K562 (cell line): Measurements from ENCODE around the gene FBXO10. TPM values are rescaled to one million over a fixed set of nuclear protein-coding genes. Genes with fewer than 3 reads are reported as not detected.

Source experiments
- ATAC-seq: fragments of 200-7000 bp; cut with Tn5 transposase; 3 replicates; pipeline ENCODE4 v1.9.1; 2020; ENCODE audit warnings: moderate library complexity
- BruUV-seq: library from RNA; stranded (reverse); fragments of 400-500 nt; replicated peaks from 2 replicates; lab custom pipeline; 2021; lab: Mats Ljungman, UMichigan
- CTCF ChIA-PET: fragments of 300-600 bp; formaldehyde crosslinking; extraction: SDS; loops from one replicate; lab custom pipeline; 2021; ENCODE audit warnings: low intra/inter-chr PET ratio; lab: Yijun Ruan, JAX
- POLR2A ChIA-PET: fragments of 300-600, 350-650 bp; sonication (Branson Sonifier 250); formaldehyde crosslinking; extraction: SDS; loops from one replicate; lab custom pipeline; 2021; ENCODE audit warnings: antibody characterized with exemption, inconsistent platforms; lab: Yijun Ruan, JAX
- DNase-seq, 4 experiments: peaks; one replicate each; pipeline versions ENCODE4 v3.0.0 to v3.0.0-alpha.2; 2011 to 2018; ENCODE audit warnings: low spot score in 3 of 4, mixed read lengths in 3 of 4; ENCODE audit errors: extremely low read depth in 1 of 4
- FAIRE-seq: peaks from 2 replicates; lab custom pipeline; 2011; peaks lifted over from hg19 to GRCh38; lab: Jason Lieb, UNC
- H2AFZ ChIP-seq: 2 replicates; pipeline ENCODE4 v1.6.0; 2011; ENCODE audit warnings: low read depth, low read length, control low read depth, inconsistent platforms
- H3K27ac ChIP-seq: fragments of 200-600 bp; 3 replicates; pipeline ENCODE4 v1.8.0; 2011; ENCODE audit warnings: low read depth, mild to moderate bottlenecking, control low read depth, inconsistent platforms, low read length, moderate library complexity, mixed read lengths; ENCODE audit errors: extremely low read depth
- H3K27me3 ChIP-seq, 2 experiments: fragments of 300-600 bp in 1 of 2; 2 replicates in 1 of 2; 3 replicates in 1 of 2; pipeline versions ENCODE4 v1.6.0 to v1.8.0; 2011; ENCODE audit warnings: inconsistent platforms in 2 of 2, low read length in 2 of 2, mild to moderate bottlenecking in 1 of 2, mixed read lengths in 1 of 2, moderate library complexity in 1 of 2; ENCODE audit not compliant: control insufficient read depth in 2 of 2, insufficient read depth in 2 of 2
- H3K36me3 ChIP-seq: fragments of 300-600 bp; 3 replicates; pipeline ENCODE4 v1.8.0; 2011; ENCODE audit warnings: mild to moderate bottlenecking, low read length, inconsistent platforms; ENCODE audit not compliant: control insufficient read depth, insufficient read depth
- H3K4me1 ChIP-seq, 2 experiments: fragments of 200-600 bp in 1 of 2; replicated peaks in 1 of 2; 2 replicates in 1 of 2; 3 replicates in 1 of 2; pipeline versions ENCODE4 v1.5.1 to v1.8.0; 2011; ENCODE audit warnings: inconsistent platforms in 2 of 2, low read length in 2 of 2, mild to moderate bottlenecking in 1 of 2, mixed read lengths in 1 of 2, moderate library complexity in 1 of 2; ENCODE audit not compliant: control insufficient read depth in 2 of 2, insufficient read depth in 2 of 2
- H3K4me2 ChIP-seq: 2 replicates; pipeline ENCODE4 v1.6.1; 2011; ENCODE audit warnings: low read length, control low read depth, inconsistent platforms, mixed read lengths; ENCODE audit not compliant: insufficient read depth
- H3K4me3 ChIP-seq: fragments of 200-600 bp; sonication (generic), shearing (Covaris generic); 2 replicates; pipeline ENCODE4 v1.5.1; 2016; ENCODE audit warnings: control low read depth, inconsistent platforms
- H3K79me2 ChIP-seq: fragments of 200-600 bp; 3 replicates; pipeline ENCODE4 v1.8.0; 2011; ENCODE audit warnings: low read length, inconsistent platforms; ENCODE audit not compliant: control insufficient read depth, insufficient read depth
- H3K9ac ChIP-seq, 2 experiments: 2 replicates each; pipeline versions ENCODE4 v1.6.0 to v1.6.1; 2011; ENCODE audit warnings: low read depth in 2 of 2, low read length in 2 of 2, control low read depth in 1 of 2, inconsistent platforms in 1 of 2, mild to moderate bottlenecking in 1 of 2, mixed read lengths in 1 of 2; ENCODE audit not compliant: insufficient read depth in 1 of 2
- H3K9me1 ChIP-seq: one replicate; pipeline ENCODE4 v1.6.0; 2011; ENCODE audit warnings: inconsistent platforms, mild to moderate bottlenecking, low read length, moderate library complexity; ENCODE audit not compliant: control insufficient read depth, insufficient read depth
- H3K9me3 ChIP-seq: replicated peaks from 2 replicates; pipeline ENCODE4 v1.5.1; 2011; ENCODE audit warnings: low read depth, low read length, inconsistent platforms; ENCODE audit not compliant: control insufficient read depth, insufficient read depth
- H4K20me1 ChIP-seq: replicated peaks from 2 replicates; pipeline ENCODE4 v1.6.1; 2011; ENCODE audit warnings: low read length, inconsistent platforms, mixed read lengths; ENCODE audit not compliant: control insufficient read depth, insufficient read depth
- ASH1L ChIP-seq: fragments of 450-650 bp; IDR thresholded peaks from 2 replicates; pipeline ENCODE4 v1.6.1; 2018; ENCODE audit warnings: borderline replicate concordance, mild to moderate bottlenecking, low read depth; ENCODE audit not compliant: partially characterized antibody
- HMG20B ChIP-seq: fragments of 250-450 bp; sonication (Bioruptor Pico); IDR thresholded peaks from 2 replicates; pipeline ENCODE4 v1.5.0; 2021; ENCODE audit warnings: mild to moderate bottlenecking
- MIER1 ChIP-seq: fragments of 450-650 bp; IDR thresholded peaks from 2 replicates; pipeline ENCODE4 v1.6.1; 2016; ENCODE audit warnings: antibody characterized with exemption, mild to moderate bottlenecking, low read depth
- PCBP2 ChIP-seq: fragments of 200-400 bp; formaldehyde crosslinking; IDR thresholded peaks from 2 replicates; pipeline ENCODE4 v1.6.1; 2018; ENCODE audit warnings: low read length, low read depth, mild to moderate bottlenecking, moderate library complexity; ENCODE audit not compliant: poor library complexity, severe bottlenecking
- RNF2 ChIP-seq: sonication (generic); IDR thresholded peaks from 2 replicates; pipeline ENCODE4 v1.6.1; 2016
- SLC30A9 ChIP-seq: fragments of 250-450 bp; sonication (Bioruptor Pico); IDR thresholded peaks from 2 replicates; pipeline ENCODE4 v1.8.0; 2022; ENCODE audit warnings: mild to moderate bottlenecking, moderate library complexity
- ZC3H11A ChIP-seq: IDR thresholded peaks from 2 replicates; pipeline ENCODE4 v1.6.1; 2012; ENCODE audit warnings: low read depth, low read length, improper control_type of control experiment
- ZNF324 ChIP-seq: fragments of 250-450 bp; sonication (Bioruptor Pico); IDR thresholded peaks from 2 replicates; pipeline ENCODE4 v1.4.0; 2020; ENCODE audit warnings: mild to moderate bottlenecking
- ZZZ3 ChIP-seq: fragments of 450-650 bp; IDR thresholded peaks from 2 replicates; pipeline ENCODE4 v1.6.1; 2016; ENCODE audit warnings: antibody characterized with exemption, mild to moderate bottlenecking, moderate library complexity
- WGBS: fragments of 100-300 bp; shearing (Covaris generic); methylation state at CpG from one replicate; pipeline ENCODE4 v1.1.6; 2016; ENCODE audit warnings: low coverage, mixed read lengths; ENCODE audit not compliant: insufficient coverage; ENCODE audit errors: missing lambda C conversion rate; 5-methylcytosine and 5-hydroxymethylcytosine counted together
- in situ Hi-C: fragments of 300-500 bp; cut with MboI; formaldehyde crosslinking; loops from 4 replicates; pipeline ENCODE4 v1.15.0; 2018; ENCODE audit warnings: inconsistent platforms, mixed read lengths
- intact Hi-C: fragments of 100-400 bp; cut with micrococcal nuclease; formaldehyde crosslinking; loops from 2 replicates; pipeline ENCODE4 v1.14.2; 2022
- polyA plus RNA-seq, 8 experiments: library from polyadenylated mRNA; depleted of rRNA in 4 of 8; stranded (reverse) in 5 of 8; unstranded in 3 of 8; fragments of >200 nt; fragmentation: Nextera tagmentation in 2 of 8; fragmentation: Illumina TruSeq in 1 of 8; extraction: Ambion mirVana in 2 of 8; extraction: Trizol in 1 of 8; gene quantifications; 2 replicates each; pipeline versions ENCODE4 v1.2.1 to v1.2.3, GENCODE V29; 2011 to 2014; ENCODE audit warnings: inconsistent platforms in 1 of 8, missing spikeins in 1 of 8
- total RNA-seq, 7 experiments: library from RNA; depleted of rRNA in 6 of 7; stranded (reverse); fragments of >200 nt in 6 of 7; fragmentation: Illumina TruSeq in 2 of 7; extraction: Trizol in 2 of 7; gene quantifications; 2 replicates each; pipeline versions ENCODE4 v1.2.1 to v1.2.3, GENCODE V29; 2011 to 2021; ENCODE audit warnings: low replicate concordance in 1 of 7
- TF ChIP-seq, protein P1 (sequence below): fragments of 250-450 bp; sonication (Bioruptor Pico); IDR thresholded peaks from 2 replicates; pipeline ENCODE4 v1.9.0; 2021; ENCODE audit warnings: mild to moderate bottlenecking
- TF ChIP-seq, protein P2 (sequence below): fragments of 250-450 bp; sonication (Bioruptor Pico); IDR thresholded peaks from 2 replicates; pipeline ENCODE4 v1.5.0; 2021; ENCODE audit warnings: mild to moderate bottlenecking, borderline replicate concordance
- TF ChIP-seq, protein P3 (sequence below): fragments of 250-450 bp; sonication (Bioruptor Pico); IDR thresholded peaks from 2 replicates; pipeline ENCODE4 v1.8.0; 2021; ENCODE audit warnings: moderate library complexity, mild to moderate bottlenecking, inconsistent platforms
- TF ChIP-seq, protein P4 (sequence below): fragments of 450-650 bp; IDR thresholded peaks from 2 replicates; pipeline ENCODE4 v1.6.1; 2017; ENCODE audit warnings: antibody characterized with exemption

Gene FBXO10
- total and polyA plus RNA-seq, 9 of the 15 experiments (the other 6 are each of a cell fraction or from before 2014, with no cell fraction given): 0.84 to 9.9 (median 6.0) TPM

DNA sequence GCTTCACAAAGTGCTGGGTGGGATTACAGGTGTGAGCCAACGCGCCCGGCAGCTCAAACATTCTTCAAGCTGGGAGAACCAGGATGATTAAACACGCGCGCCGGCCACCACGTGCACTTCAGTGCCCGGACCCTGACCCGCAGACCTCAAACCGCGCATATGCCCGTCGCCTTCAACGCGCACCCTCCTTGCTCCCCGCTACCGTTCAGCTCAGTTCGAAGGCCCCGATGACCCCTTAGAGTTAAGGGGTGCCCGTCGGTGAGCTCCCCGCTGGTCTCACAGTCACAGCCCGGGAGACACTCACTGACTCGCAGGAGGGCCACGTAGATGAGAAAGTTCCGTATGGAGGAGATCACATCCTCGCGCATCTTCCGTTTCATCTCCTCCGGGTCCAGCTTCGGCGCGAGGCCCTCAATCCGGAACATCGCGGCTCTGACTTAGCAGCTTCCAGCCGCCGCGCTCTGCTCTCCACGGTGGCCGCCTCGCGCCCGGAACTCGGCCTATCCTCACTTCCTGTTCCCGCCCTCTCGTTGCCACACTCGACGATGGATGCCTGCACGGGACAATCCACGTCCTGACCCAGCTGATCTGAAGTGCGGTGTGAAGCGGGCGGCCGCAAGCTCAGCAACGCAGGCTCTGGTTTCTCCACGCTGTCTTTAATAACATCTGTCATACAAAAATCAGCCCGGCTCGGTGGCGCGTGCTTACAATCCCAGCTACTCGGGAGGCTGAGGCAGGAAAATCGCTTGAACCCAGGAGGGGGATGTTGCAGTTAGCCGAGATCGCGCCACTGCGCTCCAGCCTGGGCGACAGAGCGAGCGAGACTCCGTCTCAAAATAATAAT lies 16.1 kb upstream of the FBXO10 start, which contains the start of gene TOMM5:
TSS of gene TOMM5 (minus strand) at position 490 of the 844 bp plus-strand sequence. CDS start at position 425, 65 bp downstream.
- Histone ChIP-seq H3K4me2 (peak within 1 kb of the TSS; percentile 91), H3K27ac (peak within 1 kb of the TSS; percentile 87), H3K4me1 (peaks cover 20 to 31% of the 10 kb centered on the region in 2 experiments), H3K36me3 (peaks cover 38% of the 10 kb centered on the region), H3K27me3 (no peaks in the 10 kb centered on the region), H3K4me3 (peak within 1 kb of the TSS; percentile 57), H3K9me3 (no peaks in the 10 kb centered on the region), H4K20me1 (peaks cover 16% of the 10 kb centered on the region), H3K79me2 (peaks cover 54% of the 10 kb centered on the region), H2AFZ (peak within 1 kb of the TSS; percentile 83), H3K9ac (peak within 1 kb of the TSS; percentile 87 to 100), H3K9me1 (no peaks in the 10 kb centered on the region)
- TSS peak; percentile 64 for BruUV-seq
- peak; percentile 88 to 97 (median 90) for DNase-seq
- ChIA-PET CTCF (no interaction called here), POLR2A (interaction anchor here (0.5 to 3.1 kb wide), 19 partner anchors 10 to 841 kb away, joined by 3 to 30 read pairs (median 3); partner anchors contain the start of genes DCAF10 and ZCCHC7)
- in situ Hi-C loops (no loop called here), intact Hi-C loops (loop anchor here (5.0 kb wide), 5 partner anchors 110 to 310 kb away; partner anchors contain the start of genes EXOSC3 and SLC25A51)
- ATAC-seq: peak; percentile 92
- peak; percentile 79 for FAIRE-seq
- under 1% methylated on average over 72 of the region's 72 CpGs for WGBS
- TF ChIP-seq, protein P1, sequence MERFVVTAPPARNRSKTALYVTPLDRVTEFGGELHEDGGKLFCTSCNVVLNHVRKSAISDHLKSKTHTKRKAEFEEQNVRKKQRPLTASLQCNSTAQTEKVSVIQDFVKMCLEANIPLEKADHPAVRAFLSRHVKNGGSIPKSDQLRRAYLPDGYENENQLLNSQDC (CRISPR knock-in tag): no peak
- TF ChIP-seq ZZZ3: peak; percentile 80
- TF ChIP-seq HMG20B: no peak
- TF ChIP-seq RNF2: peak; percentile 76
- TF ChIP-seq ASH1L: peak; percentile 58
- TF ChIP-seq, protein P2, sequence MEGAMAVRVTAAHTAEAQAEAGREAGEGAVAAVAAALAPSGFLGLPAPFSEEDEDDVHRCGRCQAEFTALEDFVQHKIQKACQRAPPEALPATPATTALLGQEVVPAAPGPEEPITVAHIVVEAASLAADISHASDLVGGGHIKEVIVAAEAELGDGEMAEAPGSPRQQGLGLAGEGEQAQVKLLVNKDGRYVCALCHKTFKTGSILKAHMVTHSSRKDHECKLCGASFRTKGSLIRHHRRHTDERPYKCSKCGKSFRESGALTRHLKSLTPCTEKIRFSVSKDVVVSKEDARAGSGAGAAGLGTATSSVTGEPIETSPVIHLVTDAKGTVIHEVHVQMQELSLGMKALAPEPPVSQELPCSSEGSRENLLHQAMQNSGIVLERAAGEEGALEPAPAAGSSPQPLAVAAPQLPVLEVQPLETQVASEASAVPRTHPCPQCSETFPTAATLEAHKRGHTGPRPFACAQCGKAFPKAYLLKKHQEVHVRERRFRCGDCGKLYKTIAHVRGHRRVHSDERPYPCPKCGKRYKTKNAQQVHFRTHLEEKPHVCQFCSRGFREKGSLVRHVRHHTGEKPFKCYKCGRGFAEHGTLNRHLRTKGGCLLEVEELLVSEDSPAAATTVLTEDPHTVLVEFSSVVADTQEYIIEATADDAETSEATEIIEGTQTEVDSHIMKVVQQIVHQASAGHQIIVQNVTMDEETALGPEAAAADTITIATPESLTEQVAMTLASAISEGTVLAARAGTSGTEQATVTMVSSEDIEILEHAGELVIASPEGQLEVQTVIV (CRISPR knock-in tag): no peak
- no peak for TF ChIP-seq ZNF324 (CRISPR knock-in tag)
- no peak for TF ChIP-seq SLC30A9 (CRISPR knock-in tag)
- no peak for TF ChIP-seq ZC3H11A
- TF ChIP-seq, protein P3, sequence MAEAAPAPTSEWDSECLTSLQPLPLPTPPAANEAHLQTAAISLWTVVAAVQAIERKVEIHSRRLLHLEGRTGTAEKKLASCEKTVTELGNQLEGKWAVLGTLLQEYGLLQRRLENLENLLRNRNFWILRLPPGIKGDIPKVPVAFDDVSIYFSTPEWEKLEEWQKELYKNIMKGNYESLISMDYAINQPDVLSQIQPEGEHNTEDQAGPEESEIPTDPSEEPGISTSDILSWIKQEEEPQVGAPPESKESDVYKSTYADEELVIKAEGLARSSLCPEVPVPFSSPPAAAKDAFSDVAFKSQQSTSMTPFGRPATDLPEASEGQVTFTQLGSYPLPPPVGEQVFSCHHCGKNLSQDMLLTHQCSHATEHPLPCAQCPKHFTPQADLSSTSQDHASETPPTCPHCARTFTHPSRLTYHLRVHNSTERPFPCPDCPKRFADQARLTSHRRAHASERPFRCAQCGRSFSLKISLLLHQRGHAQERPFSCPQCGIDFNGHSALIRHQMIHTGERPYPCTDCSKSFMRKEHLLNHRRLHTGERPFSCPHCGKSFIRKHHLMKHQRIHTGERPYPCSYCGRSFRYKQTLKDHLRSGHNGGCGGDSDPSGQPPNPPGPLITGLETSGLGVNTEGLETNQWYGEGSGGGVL (CRISPR knock-in tag): no peak
- TF ChIP-seq, protein P4, sequence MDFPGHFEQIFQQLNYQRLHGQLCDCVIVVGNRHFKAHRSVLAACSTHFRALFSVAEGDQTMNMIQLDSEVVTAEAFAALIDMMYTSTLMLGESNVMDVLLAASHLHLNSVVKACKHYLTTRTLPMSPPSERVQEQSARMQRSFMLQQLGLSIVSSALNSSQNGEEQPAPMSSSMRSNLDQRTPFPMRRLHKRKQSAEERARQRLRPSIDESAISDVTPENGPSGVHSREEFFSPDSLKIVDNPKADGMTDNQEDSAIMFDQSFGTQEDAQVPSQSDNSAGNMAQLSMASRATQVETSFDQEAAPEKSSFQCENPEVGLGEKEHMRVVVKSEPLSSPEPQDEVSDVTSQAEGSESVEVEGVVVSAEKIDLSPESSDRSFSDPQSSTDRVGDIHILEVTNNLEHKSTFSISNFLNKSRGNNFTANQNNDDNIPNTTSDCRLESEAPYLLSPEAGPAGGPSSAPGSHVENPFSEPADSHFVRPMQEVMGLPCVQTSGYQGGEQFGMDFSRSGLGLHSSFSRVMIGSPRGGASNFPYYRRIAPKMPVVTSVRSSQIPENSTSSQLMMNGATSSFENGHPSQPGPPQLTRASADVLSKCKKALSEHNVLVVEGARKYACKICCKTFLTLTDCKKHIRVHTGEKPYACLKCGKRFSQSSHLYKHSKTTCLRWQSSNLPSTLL: no peak
- no peak; the same call in 1 of the 2 replicates for TF ChIP-seq MIER1
- no peak for TF ChIP-seq PCBP2
